GM12878 (cell line): ENCODE results near the gene TNS4. TPM values are rescaled to one million over a fixed set of nuclear protein-coding genes. Genes with fewer than 3 reads are reported as not detected.

ENCODE experiments used
- ATAC-seq: fragments of 200-7000 bp; cut with Tn5 transposase; 3 replicates; pipeline ENCODE4 v1.9.1; 2020; ENCODE audit warnings: mild to moderate bottlenecking, moderate library complexity
- BruUV-seq: library from RNA; stranded (reverse); fragments of 400-500 nt; replicated peaks from 2 replicates; lab custom pipeline; 2021; lab: Mats Ljungman, UMichigan
- CTCF ChIA-PET: fragments of 300-600 bp; sonication (Branson Sonifier 250); formaldehyde crosslinking; extraction: SDS; loops from one replicate; lab custom pipeline; 2021; ENCODE audit warnings: inconsistent platforms; lab: Yijun Ruan, JAX
- POLR2A ChIA-PET: fragments of 350-600 bp; formaldehyde crosslinking; extraction: SDS; loops from one replicate; lab custom pipeline; 2021; ENCODE audit warnings: inconsistent platforms; lab: Charles Lee
- RAD21 ChIA-PET: fragments of 300-600 bp; sonication (Branson Sonifier 250); formaldehyde crosslinking; loops from one replicate; lab custom pipeline; 2023; ENCODE audit warnings: antibody characterized with exemption; ENCODE audit not compliant: unreplicated experiment; lab: Charles Lee
- SMC1A ChIA-PET: fragments of 300-600 bp; sonication (Branson Sonifier 250); formaldehyde crosslinking; loops from one replicate; lab custom pipeline; 2023; ENCODE audit not compliant: unreplicated experiment, uncharacterized antibody; lab: Charles Lee
- DNase-seq: peaks from one replicate; pipeline ENCODE4 v3.0.0-alpha.2; 2011; ENCODE audit warnings: low read depth, low spot score
- FAIRE-seq: peaks from 3 replicates; lab custom pipeline; 2011; peaks lifted over from hg19 to GRCh38; lab: Jason Lieb, UNC
- H2AFZ ChIP-seq: 2 replicates; pipeline ENCODE4 v1.6.0; 2011; ENCODE audit warnings: low read depth, low read length, control low read depth; ENCODE audit not compliant: control insufficient read depth
- H3K27ac ChIP-seq: 2 replicates; pipeline ENCODE4 v1.5.1; 2011; ENCODE audit warnings: control low read depth; ENCODE audit not compliant: control insufficient read depth, insufficient read depth
- H3K27me3 ChIP-seq, 2 experiments: replicated peaks in 1 of 2; 2 replicates each; pipeline versions ENCODE4 v1.6.0 to v1.6.1; 2011; ENCODE audit warnings: low read length in 1 of 2; ENCODE audit not compliant: control insufficient read depth in 2 of 2, insufficient read depth in 2 of 2
- H3K36me3 ChIP-seq, 2 experiments: 2 replicates each; pipeline ENCODE4 v1.5.1; 2011; ENCODE audit warnings: low read length in 1 of 2; ENCODE audit not compliant: control insufficient read depth in 2 of 2, insufficient read depth in 2 of 2
- H3K4me1 ChIP-seq: 2 replicates; pipeline ENCODE4 v1.6.1; 2011; ENCODE audit warnings: mild to moderate bottlenecking, low read length, moderate library complexity, mixed read lengths; ENCODE audit not compliant: control insufficient read depth, insufficient read depth
- H3K4me2 ChIP-seq: 2 replicates; pipeline ENCODE4 v1.6.0; 2011; ENCODE audit warnings: control low read depth; ENCODE audit not compliant: control insufficient read depth, insufficient read depth
- H3K4me3 ChIP-seq: fragments of 200-600 bp; sonication (generic); 2 replicates; pipeline ENCODE4 v1.5.1; 2016
- H3K79me2 ChIP-seq: 2 replicates; pipeline ENCODE4 v1.6.0; 2011; ENCODE audit warnings: low read length; ENCODE audit not compliant: control insufficient read depth, insufficient read depth
- H3K9ac ChIP-seq: 2 replicates; pipeline ENCODE4 v1.8.0; 2011; ENCODE audit warnings: low read length, control low read depth, mixed read lengths; ENCODE audit not compliant: control insufficient read depth, insufficient read depth
- H3K9me3 ChIP-seq: replicated peaks from 3 replicates; pipeline ENCODE4 v1.5.1; 2011; ENCODE audit warnings: mild to moderate bottlenecking, low read length; ENCODE audit not compliant: control insufficient read depth, insufficient read depth
- H4K20me1 ChIP-seq: 2 replicates; pipeline ENCODE4 v1.6.0; 2011; ENCODE audit not compliant: control insufficient read depth, insufficient read depth
- ATF7 ChIP-seq: fragments of 450-650 bp; IDR thresholded peaks from 2 replicates; pipeline ENCODE4 v1.6.1; 2016; ENCODE audit warnings: low read depth, mild to moderate bottlenecking
- BHLHE40 ChIP-seq, 2 experiments: fragments of 450-650 bp in 1 of 2; IDR thresholded peaks; 2 replicates each; pipeline ENCODE4 v1.6.1; 2011 to 2017; ENCODE audit warnings: low read depth in 2 of 2, borderline replicate concordance in 1 of 2, improper control_type of control experiment in 1 of 2, low read length in 1 of 2, mild to moderate bottlenecking in 1 of 2
- CHD2 ChIP-seq: IDR thresholded peaks from 2 replicates; pipeline ENCODE4 v1.6.1; 2011; ENCODE audit warnings: low read depth, low read length, improper control_type of control experiment, borderline replicate concordance
- EP300 ChIP-seq, 2 experiments: fragments of 150-350 bp in 1 of 2; IDR thresholded peaks; 2 replicates each; pipeline ENCODE4 v1.6.1; 2011 to 2012; ENCODE audit warnings: low read depth in 2 of 2, low read length in 2 of 2, borderline replicate concordance in 1 of 2, improper control_type of control experiment in 1 of 2, inconsistent platforms in 1 of 2; ENCODE audit not compliant: control insufficient read depth in 1 of 2
- ETV6 ChIP-seq, 2 experiments: fragments of 450-650 bp in 1 of 2; IDR thresholded peaks in 1 of 2; conservative IDR thresholded peaks in 1 of 2; 2 replicates each; pipeline ENCODE4 v1.6.1; 2014; ENCODE audit warnings: antibody characterized with exemption in 1 of 2, borderline replicate concordance in 1 of 2, low read depth in 1 of 2, mild to moderate bottlenecking in 1 of 2, moderate library complexity in 1 of 2
- HCFC1 ChIP-seq: fragments of 150-350 bp; IDR thresholded peaks from 2 replicates; pipeline ENCODE4 v1.6.1; 2014; ENCODE audit warnings: low read length
- IKZF1 ChIP-seq: fragments of 450-650 bp; conservative IDR thresholded peaks from 2 replicates; pipeline ENCODE4 v1.6.1; 2017; ENCODE audit warnings: antibody characterized with exemption, mild to moderate bottlenecking
- IRF4 ChIP-seq: IDR thresholded peaks from 2 replicates; pipeline ENCODE4 v1.6.1; 2011; ENCODE audit warnings: low read depth, low read length
- JUNB ChIP-seq: IDR thresholded peaks from 2 replicates; pipeline ENCODE4 v1.6.1; 2016; ENCODE audit warnings: antibody characterized with exemption, mild to moderate bottlenecking
- MEF2B ChIP-seq: fragments of 450-650 bp; IDR thresholded peaks from 2 replicates; pipeline ENCODE4 v1.6.1; 2018; ENCODE audit warnings: mild to moderate bottlenecking, moderate library complexity; ENCODE audit not compliant: partially characterized antibody, poor library complexity, severe bottlenecking
- RELB ChIP-seq: fragments of 450-650 bp; IDR thresholded peaks from 2 replicates; pipeline ENCODE4 v1.6.1; 2017; ENCODE audit warnings: low read depth, mild to moderate bottlenecking, moderate library complexity
- RUNX3 ChIP-seq: IDR thresholded peaks from 2 replicates; pipeline ENCODE4 v1.6.1; 2012; ENCODE audit warnings: low read length, inconsistent platforms
- SREBF1 ChIP-seq: IDR thresholded peaks from 2 replicates; pipeline ENCODE4 v1.6.1; 2012; ENCODE audit warnings: mild to moderate bottlenecking, low read length
- TBL1XR1 ChIP-seq: IDR thresholded peaks from 2 replicates; pipeline ENCODE4 v1.6.1; 2012; ENCODE audit warnings: low read depth, low read length, improper control_type of control experiment
- TCF3 ChIP-seq: IDR thresholded peaks from 2 replicates; pipeline ENCODE4 v1.6.1; 2012; ENCODE audit warnings: low read depth, mild to moderate bottlenecking, low read length, borderline replicate concordance; ENCODE audit not compliant: insufficient read depth
- TCF7 ChIP-seq: IDR thresholded peaks from 2 replicates; pipeline ENCODE4 v1.6.1; 2014; ENCODE audit warnings: antibody characterized with exemption, borderline replicate concordance
- ZZZ3 ChIP-seq: IDR thresholded peaks from 2 replicates; pipeline ENCODE4 v1.6.1; 2011; ENCODE audit warnings: low read depth; ENCODE audit not compliant: control insufficient read depth, insufficient read length
- WGBS: methylation state at CpG from one replicate; pipeline ENCODE4 v1.1.6; 2016; ENCODE audit warnings: low lambda C conversion rate; ENCODE audit not compliant: insufficient replicate concordance, insufficient coverage; ENCODE audit errors: missing lambda C conversion rate; 5-methylcytosine and 5-hydroxymethylcytosine counted together
- in situ Hi-C: fragments of 300-500 bp; cut with MboI; formaldehyde crosslinking; loops from 9 replicates; pipeline ENCODE4 v1.14.3; 2018; ENCODE audit warnings: mixed read lengths
- intact Hi-C: fragments of 100-400 bp; cut with micrococcal nuclease; formaldehyde crosslinking; loops from one replicate; pipeline ENCODE4 v1.14.2; 2022; ENCODE audit not compliant: unreplicated experiment
- polyA plus RNA-seq, 11 experiments: library from polyadenylated mRNA; depleted of rRNA in 4 of 11; unstranded in 6 of 11; stranded (reverse) in 5 of 11; fragments of >200 nt; fragmentation: Nextera tagmentation in 4 of 11; fragmentation: Illumina TruSeq in 1 of 11; extraction: Ambion mirVana in 4 of 11; extraction: Trizol in 1 of 11; gene quantifications; 1 replicate in 1 of 11; 2 replicates in 10 of 11; pipeline versions ENCODE4 v1.2.1 to v1.2.3, GENCODE V29; 2011 to 2016; ENCODE audit warnings: inconsistent platforms in 2 of 11, missing spikeins in 2 of 11, low read depth in 1 of 11
- total RNA-seq, 4 experiments: library from RNA; depleted of rRNA in 3 of 4; stranded (reverse); fragments of >200 nt in 3 of 4; fragmentation: Illumina TruSeq in 1 of 4; extraction: Trizol in 1 of 4; gene quantifications; 2 replicates each; pipeline versions ENCODE4 v1.2.1 to v1.2.3, GENCODE V29; 2013 to 2021
- TF ChIP-seq, protein P1 (sequence below): IDR thresholded peaks from 2 replicates; pipeline ENCODE4 v1.6.1; 2012; ENCODE audit warnings: low read depth, low read length, improper control_type of control experiment
- TF ChIP-seq, protein P2 (sequence below): fragments of 450-650 bp; conservative IDR thresholded peaks from 2 replicates; pipeline ENCODE4 v1.6.1; 2017; ENCODE audit warnings: mild to moderate bottlenecking, moderate library complexity

The TNS4 gene
- total and polyA plus RNA-seq, 10 of the 15 experiments (the other 5 are each of a cell fraction or from before 2014, with no cell fraction given): 0.10 to 0.90 (median 0.68) TPM; not detected in 2

DNA sequence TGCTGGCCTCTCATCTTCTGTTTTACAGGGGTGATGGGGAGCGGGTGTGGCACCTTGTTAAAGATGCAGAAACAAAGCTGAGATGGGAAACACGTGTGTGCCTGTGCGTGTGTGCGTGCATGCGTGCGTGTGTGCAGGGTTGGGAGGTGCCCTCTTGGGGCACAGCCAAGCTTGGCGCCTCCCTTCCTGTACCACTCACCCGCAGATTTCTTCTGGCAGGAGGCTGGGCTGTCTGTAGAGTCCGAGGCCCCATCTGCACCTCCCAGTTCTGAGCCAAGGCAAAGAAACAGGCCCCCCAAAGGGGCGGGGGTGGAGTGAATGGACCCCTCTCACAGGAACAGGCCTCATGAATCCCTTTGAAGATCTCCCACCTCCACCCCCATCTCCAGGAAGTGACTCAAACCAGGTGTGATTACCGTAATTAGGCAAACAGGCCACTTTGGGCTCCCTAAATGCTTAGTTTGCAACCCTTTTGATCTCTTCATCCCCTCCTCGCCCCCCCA is 20.9 kb downstream of the TNS4 start:
- WGBS: 13% methylated on average over 12 of the region's 12 CpGs
- FAIRE-seq (no peak), DNase-seq (peak; percentile 8), ATAC-seq (peak; percentile 81)
- Histone ChIP-seq H4K20me1 (no peaks in the 10 kb centered on the region), H3K9me3 (no peaks in the 10 kb centered on the region; the same call in 2 of the 3 replicates), H3K27me3 (no peaks in the 10 kb centered on the region), H3K4me1 (peaks cover 15% of the 10 kb centered on the region), H3K4me3 (no peak overlapping the region), H3K27ac (no peak overlapping the region), H3K36me3 (no peaks in the 10 kb centered on the region), H3K9ac (no peak overlapping the region), H2AFZ (peak overlapping the region; percentile 58; the same call in 1 of the 2 replicates), H3K4me2 (peak overlapping the region; percentile 59), H3K79me2 (no peaks in the 10 kb centered on the region)
- ChIA-PET SMC1A (interaction anchor here (0.7 to 7.6 kb wide), 7 partner anchors 15 to 68 kb away, joined by 3 to 108 read pairs (median 4); partner anchors contain the start of gene IGFBP4), POLR2A (interaction anchor here (0.6 to 1.2 kb wide), 3 partner anchors 51 to 63 kb away, joined by 3 to 4 read pairs (median 3); partner anchors contain the start of gene TOP2A), RAD21 (interaction anchor here (0.6 to 6.8 kb wide), 7 partner anchors 36 to 1680 kb away, joined by 3 to 131 read pairs (median 5); partner anchors contain the start of genes IGFBP4 and TOP2A), CTCF (interaction anchor here (0.8 to 3.5 kb wide), 5 partner anchors 13 to 52 kb away, joined by 3 to 13 read pairs (median 5); no protein-coding TSS in a partner anchor)
- in situ Hi-C loops (no loop called here), intact Hi-C loops (loop anchor here (1.0 kb wide), 1 partner anchor 51 kb away; no protein-coding TSS in a partner anchor)
- no TSS peak for BruUV-seq
- TF ChIP-seq ATF7: peak; percentile 55
- TF ChIP-seq TBL1XR1: 0 out of 2 replicates have a peak, but pooled peaks have one; percentile 23
- TF ChIP-seq ETV6 (conservative IDR thresholded peaks at IDR 0.05 in 1 of 2, IDR thresholded peaks at IDR 0.05 in 1 of 2; ENCODE audit: borderline replicate concordance in 1 of 2, low read depth in 1 of 2): peak in 1 of 2 experiments; percentile 70; a peak in 1 of 4 replicates
- TF ChIP-seq MEF2B: peak; percentile 63
- no peak for TF ChIP-seq ZZZ3
- peak; percentile 22; the same call in 1 of the 2 replicates for TF ChIP-seq TCF3
- peak; percentile 38; the same call in 1 of the 2 replicates for TF ChIP-seq RELB
- peak; percentile 32 to 83; a peak in 2 of 4 replicates for TF ChIP-seq BHLHE40 (IDR thresholded peaks at IDR 0.05; ENCODE audit: borderline replicate concordance in 1 of 2, low read depth in 2 of 2, low read length in 1 of 2)
- TF ChIP-seq IRF4: 0 out of 2 replicates have a peak, but pooled peaks have one; percentile 41
- TF ChIP-seq JUNB: peak; percentile 56
- no peak for TF ChIP-seq HCFC1
- TF ChIP-seq SREBF1: 0 out of 2 replicates have a peak, but pooled peaks have one; percentile 23
- peak; percentile 80 for TF ChIP-seq IKZF1
- 0 out of 2 replicates have a peak, but pooled peaks have one; percentile 27 for TF ChIP-seq CHD2
- peak; percentile 25; the same call in 1 of the 2 replicates for TF ChIP-seq RUNX3
- TF ChIP-seq TCF7: peak; percentile 85
- peak in 1 of 2 experiments; percentile 65; a peak in 1 of 4 replicates for TF ChIP-seq EP300 (IDR thresholded peaks at IDR 0.05; ENCODE audit: borderline replicate concordance in 1 of 2, control insufficient read depth in 1 of 2, low read depth in 2 of 2, low read length in 2 of 2)
- TF ChIP-seq, protein P1, sequence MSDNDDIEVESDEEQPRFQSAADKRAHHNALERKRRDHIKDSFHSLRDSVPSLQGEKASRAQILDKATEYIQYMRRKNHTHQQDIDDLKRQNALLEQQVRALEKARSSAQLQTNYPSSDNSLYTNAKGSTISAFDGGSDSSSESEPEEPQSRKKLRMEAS: no peak; the same call in 1 of the 2 replicates
- TF ChIP-seq, protein P2, sequence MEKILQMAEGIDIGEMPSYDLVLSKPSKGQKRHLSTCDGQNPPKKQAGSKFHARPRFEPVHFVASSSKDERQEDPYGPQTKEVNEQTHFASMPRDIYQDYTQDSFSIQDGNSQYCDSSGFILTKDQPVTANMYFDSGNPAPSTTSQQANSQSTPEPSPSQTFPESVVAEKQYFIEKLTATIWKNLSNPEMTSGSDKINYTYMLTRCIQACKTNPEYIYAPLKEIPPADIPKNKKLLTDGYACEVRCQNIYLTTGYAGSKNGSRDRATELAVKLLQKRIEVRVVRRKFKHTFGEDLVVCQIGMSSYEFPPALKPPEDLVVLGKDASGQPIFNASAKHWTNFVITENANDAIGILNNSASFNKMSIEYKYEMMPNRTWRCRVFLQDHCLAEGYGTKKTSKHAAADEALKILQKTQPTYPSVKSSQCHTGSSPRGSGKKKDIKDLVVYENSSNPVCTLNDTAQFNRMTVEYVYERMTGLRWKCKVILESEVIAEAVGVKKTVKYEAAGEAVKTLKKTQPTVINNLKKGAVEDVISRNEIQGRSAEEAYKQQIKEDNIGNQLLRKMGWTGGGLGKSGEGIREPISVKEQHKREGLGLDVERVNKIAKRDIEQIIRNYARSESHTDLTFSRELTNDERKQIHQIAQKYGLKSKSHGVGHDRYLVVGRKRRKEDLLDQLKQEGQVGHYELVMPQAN: 0 out of 2 replicates have a peak, but pooled peaks have one; percentile 21
